GM21786 (cell line): Measurements from ENCODE around the gene TSPAN19.

Experiments used
- ATAC-seq: cut with Tn5 transposase; IDR thresholded peaks from one replicate; pipeline ENCODE4 v1.9.1; 2021; ENCODE audit not compliant: unreplicated experiment

Gene TSPAN19

GRCh38 chr12:85002778-85003296, 33.2 kb downstream of the TSPAN19 start:
- ATAC-seq = no peak

GRCh38 chr12:85000729-85001128, 35.3 kb downstream of the TSPAN19 start:
- no peak for ATAC-seq

GRCh38 chr12:84998341-84998740, 37.7 kb downstream of the TSPAN19 start:
- no peak for ATAC-seq

- ATAC-seq = no peak
Observed at GRCh38 chr12:84996759-84997158, 39.3 kb downstream of the TSPAN19 start.

GRCh38 chr12:84995641-84996040, 40.4 kb downstream of the TSPAN19 start:
- no peak for ATAC-seq

- ATAC-seq = no peak
Observed at GRCh38 chr12:84994426-84994825, 41.7 kb downstream of the TSPAN19 start.

- no peak for ATAC-seq
Observed at GRCh38 chr12:84986586-84986985, 49.5 kb downstream of the TSPAN19 start.

- ATAC-seq = no peak
Observed at GRCh38 chr12:84986117-84986516, 50.0 kb downstream of the TSPAN19 start.

- ATAC-seq = no peak
Observed at GRCh38 chr12:84983289-84983688, 52.8 kb downstream of the TSPAN19 start.

- ATAC-seq = no peak
Observed at GRCh38 chr12:84982888-84983287, 53.2 kb downstream of the TSPAN19 start.

GRCh38 chr12:84978921-84979320, 57.2 kb downstream of the TSPAN19 start:
- ATAC-seq = no peak

- no peak for ATAC-seq
Observed at GRCh38 chr12:84976133-84976532, 59.9 kb downstream of the TSPAN19 start.

GRCh38 chr12:84974155-84974815, 61.8 kb downstream of the TSPAN19 start:
- no peak for ATAC-seq

GRCh38 chr12:84973026-84973425, 63.1 kb downstream of the TSPAN19 start:
- ATAC-seq = no peak

- no peak for ATAC-seq
Observed at GRCh38 chr12:84969226-84969625, 66.9 kb downstream of the TSPAN19 start.
